ENCODE results near the gene KIF16B. TPM values are rescaled to one million over a fixed set of nuclear protein-coding genes. Genes with fewer than 3 reads are reported as not detected.

The KIF16B gene
- total RNA-seq, 2 experiments from 2014 or later = 8.8 to 8.9 TPM

DNA sequence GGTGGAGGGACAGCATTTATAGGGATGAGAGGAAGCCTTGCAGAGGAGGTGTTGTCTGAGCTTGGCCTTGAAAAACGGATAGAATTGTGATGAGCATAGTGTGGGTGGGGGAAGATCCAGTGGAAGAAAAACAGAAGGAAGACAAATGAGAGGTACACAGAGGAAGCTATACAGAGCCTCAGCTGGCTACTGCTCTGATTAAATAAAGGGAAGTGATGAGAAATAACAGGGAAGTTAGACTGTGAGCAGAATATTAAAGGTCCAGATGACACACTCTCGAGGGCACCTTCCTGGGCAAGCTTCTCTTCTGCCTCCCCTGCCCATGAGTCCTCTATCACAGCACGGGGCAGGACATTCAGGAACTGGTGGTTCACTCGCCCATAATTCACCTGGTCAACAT lies 182.3 kb downstream of the KIF16B start:
- Mint-ChIP-seq H3K36me3 (ENCODE audit: low read depth) (no peaks in the 10 kb centered on the region), H3K9me3 (no peaks in the 10 kb centered on the region), H3K27me3 (no peaks in the 10 kb centered on the region), H3K27ac (no peak overlapping the region), H3K4me1 (no peaks in the 10 kb centered on the region), H3K4me3 (no peak overlapping the region)
- ChIA-PET POLR2A (no interaction called here), CTCF (no interaction called here)
- DNase-seq = no peak

DNA sequence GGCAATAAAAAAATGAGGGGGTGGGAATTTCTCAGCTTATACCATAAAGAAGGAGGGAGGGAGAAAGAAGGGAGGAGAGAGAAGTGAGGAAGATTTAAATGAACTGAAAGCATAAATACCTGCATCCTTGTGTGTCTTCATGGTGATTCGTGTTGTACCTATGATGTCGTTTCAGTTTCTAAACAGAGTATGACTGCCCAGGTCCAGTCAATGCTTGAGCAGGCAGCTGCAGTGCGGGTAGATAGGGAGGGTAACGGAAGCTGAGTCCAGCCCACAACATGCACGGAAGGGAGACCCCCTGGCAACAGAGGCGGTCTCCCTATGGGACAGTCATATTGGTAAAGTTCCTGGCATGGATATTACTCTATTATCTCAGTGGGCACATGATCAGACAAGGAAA lies 184.5 kb downstream of the KIF16B start:
- H3K27ac Mint-ChIP-seq = no peak overlapping the region
- CTCF ChIA-PET = no interaction called here
- POLR2A ChIA-PET = no interaction called here
- no peaks in the 10 kb centered on the region for H3K9me3 Mint-ChIP-seq
- no peaks in the 10 kb centered on the region for H3K27me3 Mint-ChIP-seq
- no peak overlapping the region for H3K4me3 Mint-ChIP-seq
- DNase-seq = no peak
- H3K4me1 Mint-ChIP-seq = no peaks in the 10 kb centered on the region
- no peaks in the 10 kb centered on the region for H3K36me3 Mint-ChIP-seq (ENCODE audit: low read depth)

DNA sequence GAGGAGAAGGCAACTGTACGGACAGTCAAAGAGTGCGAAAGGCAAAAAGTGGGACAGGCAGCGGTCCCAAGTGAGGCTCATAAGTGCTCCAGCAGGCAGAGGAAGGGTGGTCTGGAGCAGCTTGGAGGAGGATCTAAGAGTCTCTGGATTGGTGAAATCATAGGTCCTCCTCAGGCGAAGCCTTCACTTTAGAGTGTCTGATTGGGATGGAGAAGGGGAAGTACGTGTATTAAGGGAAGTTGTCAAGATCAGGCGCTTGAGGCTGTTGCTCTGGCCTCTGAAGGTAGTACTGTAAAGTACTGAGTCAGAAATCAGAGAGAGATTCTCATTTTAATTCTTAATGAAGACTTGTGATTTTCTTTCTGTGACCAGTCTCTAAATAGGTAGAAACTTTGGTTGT lies 185.6 kb downstream of the KIF16B start:
- H3K4me1 Mint-ChIP-seq = no peaks in the 10 kb centered on the region
- CTCF ChIA-PET = no interaction called here

DNA sequence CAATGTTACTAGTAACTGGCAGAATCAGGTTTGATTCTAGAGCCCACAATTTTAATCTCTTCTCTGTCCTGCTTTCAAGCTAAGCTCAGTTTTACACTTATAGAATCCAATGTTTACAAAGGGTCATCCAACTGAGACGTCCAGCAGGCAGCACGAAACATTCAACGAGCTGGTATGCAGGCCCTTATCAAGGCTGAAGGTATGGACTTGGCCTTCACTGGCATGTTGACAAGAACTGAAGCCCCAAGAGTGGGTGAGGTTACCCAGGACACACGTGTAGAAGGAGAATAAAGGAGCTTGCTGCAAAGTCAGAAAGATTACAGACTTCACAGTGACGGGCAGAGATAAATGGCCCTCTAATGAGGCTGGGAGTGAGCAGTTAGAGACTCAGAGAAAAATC lies 187.4 kb downstream of the KIF16B start:
- H3K4me1 Mint-ChIP-seq = no peaks in the 10 kb centered on the region
- no peaks in the 10 kb centered on the region for H3K9me3 Mint-ChIP-seq
- ChIA-PET POLR2A (no interaction called here), CTCF (no interaction called here)
- H3K27me3 Mint-ChIP-seq = no peaks in the 10 kb centered on the region
- DNase-seq = no peak
- no peak overlapping the region for H3K4me3 Mint-ChIP-seq
- no peaks in the 10 kb centered on the region for H3K36me3 Mint-ChIP-seq (ENCODE audit: low read depth)
- no peak overlapping the region for H3K27ac Mint-ChIP-seq

More for the DNA sequence above, 185.6 kb downstream of the KIF16B start:
- no peaks in the 10 kb centered on the region for H3K9me3 Mint-ChIP-seq
- H3K27me3 Mint-ChIP-seq = no peaks in the 10 kb centered on the region
- POLR2A ChIA-PET = no interaction called here
- no peak for DNase-seq
- no peak overlapping the region for H3K4me3 Mint-ChIP-seq
- H3K27ac Mint-ChIP-seq = no peak overlapping the region
- H3K36me3 Mint-ChIP-seq (ENCODE audit: low read depth) = no peaks in the 10 kb centered on the region

DNA sequence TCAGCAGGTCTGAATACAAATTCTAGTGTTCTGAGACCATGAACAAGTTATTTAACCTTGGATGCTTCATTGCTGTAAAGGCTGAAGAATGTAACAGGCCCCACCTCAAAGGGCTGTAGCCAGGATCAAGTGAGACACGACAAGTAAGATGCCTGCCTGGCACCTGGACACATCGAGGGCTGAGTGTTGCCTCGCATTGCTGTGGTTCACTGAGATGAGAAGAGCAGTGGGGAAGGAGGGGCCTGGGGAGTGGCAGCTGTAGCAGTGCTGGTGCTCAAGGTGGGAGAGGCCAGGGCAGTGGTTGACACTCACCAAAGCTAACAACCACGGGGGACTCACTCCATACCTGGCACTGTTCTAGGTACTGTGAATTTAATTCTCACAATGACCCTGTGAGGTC lies 187.8 kb downstream of the KIF16B start:
- Mint-ChIP-seq H3K9me3 (no peaks in the 10 kb centered on the region), H3K27ac (no peak overlapping the region), H3K4me1 (no peaks in the 10 kb centered on the region), H3K27me3 (no peaks in the 10 kb centered on the region), H3K4me3 (no peak overlapping the region), H3K36me3 (ENCODE audit: low read depth) (no peaks in the 10 kb centered on the region)
- ChIA-PET CTCF (no interaction called here), POLR2A (no interaction called here)
- DNase-seq = no peak

DNA sequence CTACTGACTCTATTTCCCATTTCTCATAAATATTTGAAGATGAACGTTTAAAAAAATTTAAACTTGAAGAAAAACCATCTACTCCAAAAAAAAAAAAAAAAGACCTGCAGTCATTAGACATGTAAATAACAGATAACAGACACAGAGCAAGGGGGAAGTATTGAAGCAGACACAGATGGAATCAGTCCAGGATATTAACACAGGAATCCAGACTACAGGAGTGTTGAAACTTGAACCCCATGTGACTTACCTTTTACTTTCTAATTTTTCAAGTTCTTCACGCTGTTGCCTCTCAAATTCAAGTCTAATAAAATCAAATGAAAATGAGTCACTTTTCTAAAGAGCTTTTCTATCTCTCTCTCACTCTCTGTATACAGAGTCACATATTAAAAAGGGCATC lies 191.8 kb downstream of the KIF16B start:
- Mint-ChIP-seq H3K27ac (no peak overlapping the region), H3K9me3 (no peaks in the 10 kb centered on the region), H3K27me3 (no peaks in the 10 kb centered on the region), H3K4me1 (no peaks in the 10 kb centered on the region), H3K36me3 (ENCODE audit: low read depth) (peaks cover 5% of the 10 kb centered on the region), H3K4me3 (no peak overlapping the region)
- POLR2A ChIA-PET = no interaction called here
- DNase-seq = no peak
- CTCF ChIA-PET = no interaction called here

DNA sequence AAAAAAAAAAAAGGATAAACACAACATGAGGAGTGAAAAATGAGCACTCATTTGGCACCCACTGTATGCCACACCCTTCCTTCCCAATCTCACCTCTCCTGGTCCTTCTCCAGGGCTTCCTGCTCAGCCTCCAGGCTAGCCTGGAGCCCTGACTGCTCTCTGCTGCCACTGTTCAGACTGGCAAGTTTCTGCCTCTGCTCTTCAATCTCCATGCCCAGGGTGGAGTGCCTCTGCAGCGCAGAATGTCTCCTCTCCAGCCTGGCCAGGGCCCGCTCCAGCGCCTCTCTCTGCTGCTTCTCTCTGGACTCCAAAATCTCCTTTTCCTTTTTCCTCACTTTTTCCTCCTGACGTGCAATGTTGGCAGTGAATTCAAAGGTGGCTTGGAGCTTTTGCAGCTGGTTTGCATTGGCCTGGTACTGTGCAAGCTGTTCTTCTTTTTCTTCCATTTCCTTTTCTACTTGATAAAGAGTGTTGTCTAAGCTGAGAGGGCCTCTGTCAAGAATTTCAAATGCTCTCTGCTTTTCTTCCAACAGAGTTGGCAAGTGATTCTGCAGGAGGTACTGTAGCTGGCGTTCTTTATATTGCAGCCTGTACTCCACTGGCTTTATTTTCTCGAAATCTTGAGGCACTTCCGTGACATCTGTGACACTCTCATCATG lies 194.4 kb downstream of the KIF16B start:
- Mint-ChIP-seq H3K27me3 (no peaks in the 10 kb centered on the region), H3K4me3 (no peak overlapping the region), H3K27ac (no peak overlapping the region), H3K4me1 (no peaks in the 10 kb centered on the region), H3K36me3 (ENCODE audit: low read depth) (peaks cover 5% of the 10 kb centered on the region), H3K9me3 (no peaks in the 10 kb centered on the region)
- ChIA-PET POLR2A (no interaction called here), CTCF (no interaction called here)
- DNase-seq = no peak

DNA sequence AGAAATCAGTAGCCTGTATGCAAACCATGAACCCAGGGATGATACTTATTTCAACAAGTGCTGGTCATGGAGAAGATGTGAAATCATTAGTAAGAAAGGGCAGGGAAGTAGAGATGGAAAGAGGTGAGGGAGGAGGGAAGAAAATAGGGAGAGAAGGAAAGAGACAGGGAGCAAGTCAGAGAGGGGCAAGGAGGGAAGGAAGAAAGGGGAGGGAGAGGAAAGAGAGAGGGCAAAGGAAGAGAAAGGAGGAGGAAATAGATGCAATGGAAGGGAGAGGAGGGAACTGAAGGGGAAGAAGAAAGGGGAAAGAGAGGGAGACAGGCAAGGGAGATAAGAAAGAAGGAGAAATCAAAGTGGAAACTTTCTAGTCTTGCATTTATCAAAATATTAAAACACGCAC lies 195.1 kb downstream of the KIF16B start:
- H3K4me3 Mint-ChIP-seq = no peak overlapping the region
- DNase-seq = no peak
- no peak overlapping the region for H3K27ac Mint-ChIP-seq
- no peaks in the 10 kb centered on the region for H3K27me3 Mint-ChIP-seq
- ChIA-PET POLR2A (no interaction called here), CTCF (no interaction called here)
- no peaks in the 10 kb centered on the region for H3K4me1 Mint-ChIP-seq
- H3K9me3 Mint-ChIP-seq = no peaks in the 10 kb centered on the region
- H3K36me3 Mint-ChIP-seq (ENCODE audit: low read depth) = peaks cover 5% of the 10 kb centered on the region

DNA sequence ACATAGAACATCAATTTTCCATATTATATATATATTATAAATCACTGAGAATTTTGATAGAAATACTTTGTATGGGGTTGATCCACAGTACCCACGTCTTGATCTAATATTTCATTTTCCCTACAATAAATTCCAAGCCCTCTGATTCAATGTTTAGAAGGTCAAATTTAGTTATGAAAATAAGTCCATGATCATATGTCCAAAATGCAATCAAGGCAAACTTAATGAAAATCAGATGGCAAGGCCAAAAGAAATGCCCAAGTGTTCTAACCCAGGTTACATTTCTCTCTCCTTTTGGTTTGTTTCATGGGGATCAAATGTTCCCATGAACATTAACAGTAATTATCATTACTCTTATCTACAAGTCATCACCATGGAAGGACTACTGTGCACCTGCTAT lies 203.8 kb downstream of the KIF16B start:
- H3K27me3 Mint-ChIP-seq = no peaks in the 10 kb centered on the region
- H3K4me3 Mint-ChIP-seq = no peak overlapping the region
- CTCF ChIA-PET = no interaction called here

DNA sequence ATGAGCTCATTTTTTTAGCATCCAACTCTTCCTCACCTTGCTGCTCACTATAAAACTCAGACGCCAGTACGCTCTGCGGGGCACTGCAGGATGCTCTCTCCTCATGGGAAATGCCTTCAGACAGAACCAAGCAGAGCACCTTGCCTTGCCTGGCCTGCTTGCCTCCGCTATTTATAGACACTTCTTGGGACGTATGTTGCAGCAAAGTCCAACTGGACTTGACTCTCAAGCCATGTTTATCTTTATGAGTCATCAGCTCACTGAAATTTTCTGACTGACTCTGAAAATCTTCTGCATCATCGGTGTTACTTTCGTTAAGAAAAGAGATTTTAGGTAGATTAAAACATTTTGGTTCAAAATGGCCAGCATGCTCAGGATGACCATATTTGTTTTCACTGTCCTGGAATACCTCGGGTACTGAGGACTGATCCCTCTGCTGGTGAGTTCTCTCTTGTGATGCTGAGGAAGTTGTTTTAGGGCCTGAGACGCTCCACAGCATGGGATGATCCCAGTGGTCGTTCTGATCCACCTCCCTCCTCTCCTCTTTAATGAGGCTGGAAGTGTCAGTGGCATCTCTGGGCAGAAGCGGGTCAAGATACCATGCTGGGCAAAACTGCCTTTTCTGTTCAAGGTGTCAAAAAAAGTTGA lies 204.5 kb downstream of the KIF16B start:
- CTCF ChIA-PET = no interaction called here
- Mint-ChIP-seq H3K9me3 (no peaks in the 10 kb centered on the region), H3K36me3 (ENCODE audit: low read depth) (peaks cover 7% of the 10 kb centered on the region), H3K27ac (no peak overlapping the region), H3K4me3 (no peak overlapping the region), H3K27me3 (no peaks in the 10 kb centered on the region), H3K4me1 (no peaks in the 10 kb centered on the region)
- DNase-seq = no peak
- POLR2A ChIA-PET = no interaction called here

More for the DNA sequence above, 203.8 kb downstream of the KIF16B start:
- peaks cover 7% of the 10 kb centered on the region for H3K36me3 Mint-ChIP-seq (ENCODE audit: low read depth)
- DNase-seq = no peak
- H3K9me3 Mint-ChIP-seq = no peaks in the 10 kb centered on the region
- no peak overlapping the region for H3K27ac Mint-ChIP-seq
- POLR2A ChIA-PET = no interaction called here
- H3K4me1 Mint-ChIP-seq = no peaks in the 10 kb centered on the region

DNA sequence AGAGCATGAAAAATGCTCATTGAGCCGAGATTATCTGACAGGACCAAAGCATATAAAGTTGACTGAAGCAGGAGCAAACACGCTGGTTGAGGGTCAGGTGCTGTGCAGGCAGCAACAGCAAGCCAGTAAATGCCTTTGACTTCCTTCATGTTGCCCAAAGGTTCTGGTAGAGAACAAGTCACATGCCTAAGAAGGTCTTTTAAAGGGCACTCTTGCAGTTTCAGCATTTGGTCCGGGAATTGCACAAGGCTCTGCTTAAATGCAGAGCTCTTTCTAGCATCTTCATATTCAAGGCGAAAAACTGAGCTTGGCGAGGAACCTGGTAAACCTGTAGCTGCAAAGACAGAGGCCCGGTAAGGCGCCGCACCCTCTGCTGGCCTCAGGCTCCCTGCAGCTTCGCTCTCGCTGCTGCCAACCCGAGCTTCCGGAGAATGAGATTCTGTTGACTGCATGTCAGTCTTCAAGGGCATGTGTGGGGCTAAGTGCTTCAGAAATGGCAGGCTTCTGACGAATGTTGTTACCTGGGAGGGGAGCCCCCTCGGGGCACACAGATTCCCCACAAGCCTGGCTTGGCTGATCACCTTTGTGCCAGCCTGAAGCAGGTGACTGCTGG lies 205.2 kb downstream of the KIF16B start:
- H3K27me3 Mint-ChIP-seq = no peaks in the 10 kb centered on the region
- POLR2A ChIA-PET = no interaction called here
- H3K27ac Mint-ChIP-seq = no peak overlapping the region
- no peaks in the 10 kb centered on the region for H3K9me3 Mint-ChIP-seq
- CTCF ChIA-PET = no interaction called here
- no peak overlapping the region for H3K4me3 Mint-ChIP-seq
- DNase-seq = no peak
- H3K36me3 Mint-ChIP-seq (ENCODE audit: low read depth) = peaks cover 7% of the 10 kb centered on the region
- no peaks in the 10 kb centered on the region for H3K4me1 Mint-ChIP-seq

DNA sequence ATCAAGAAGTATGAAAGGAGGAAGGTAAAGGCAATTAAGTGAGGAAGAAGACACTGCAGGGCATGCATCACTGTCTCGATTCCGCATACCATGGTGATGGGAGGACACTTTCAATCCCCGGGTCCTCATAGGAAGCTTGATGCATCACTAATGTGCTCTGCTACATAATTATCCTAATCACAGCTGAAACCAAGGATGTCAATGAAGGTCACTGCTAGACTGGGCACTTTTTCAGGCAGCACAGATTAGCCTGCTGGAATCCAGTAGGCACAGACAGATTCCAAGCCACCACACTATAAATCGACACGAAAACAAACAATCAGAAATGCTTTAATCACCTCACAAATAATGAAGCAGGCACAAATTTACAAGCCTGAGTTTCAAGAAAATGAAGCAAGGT lies 206.7 kb downstream of the KIF16B start:
- no peak for DNase-seq
- no peak overlapping the region for H3K4me3 Mint-ChIP-seq
- H3K4me1 Mint-ChIP-seq = no peaks in the 10 kb centered on the region
- ChIA-PET CTCF (no interaction called here), POLR2A (no interaction called here)
- no peak overlapping the region for H3K27ac Mint-ChIP-seq
- no peaks in the 10 kb centered on the region for H3K27me3 Mint-ChIP-seq
- no peaks in the 10 kb centered on the region for H3K9me3 Mint-ChIP-seq
- peaks cover 7% of the 10 kb centered on the region for H3K36me3 Mint-ChIP-seq (ENCODE audit: low read depth)

DNA sequence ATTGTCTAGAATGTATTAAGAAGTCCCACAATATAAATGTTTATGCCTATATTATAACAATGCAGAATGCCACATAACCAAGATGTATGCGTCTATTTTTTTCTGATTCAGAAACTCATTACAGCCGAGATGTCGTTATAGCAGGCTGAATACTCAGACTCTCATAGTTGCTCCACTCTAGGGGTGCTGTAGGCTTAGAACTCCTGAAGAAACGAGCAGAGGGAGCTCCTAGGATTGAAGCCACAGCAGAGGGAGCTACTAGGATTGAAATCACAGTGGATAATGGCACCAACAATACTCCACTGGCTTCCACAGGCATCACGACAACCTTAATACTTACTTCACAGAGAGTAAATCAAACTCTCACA lies 208.9 kb downstream of the KIF16B start:
- POLR2A ChIA-PET = no interaction called here

More for the DNA sequence above, 208.9 kb downstream of the KIF16B start:
- Mint-ChIP-seq H3K4me3 (no peak overlapping the region), H3K4me1 (no peaks in the 10 kb centered on the region), H3K27me3 (no peaks in the 10 kb centered on the region), H3K36me3 (ENCODE audit: low read depth) (peaks cover 7% of the 10 kb centered on the region), H3K27ac (no peak overlapping the region), H3K9me3 (no peaks in the 10 kb centered on the region)
- CTCF ChIA-PET = no interaction called here
- no peak for DNase-seq

Measured in activated CD4-positive, alpha-beta memory T cell treated with anti-CD3 and anti-CD28 coated beads, Interleukin-2, amount 10 ng/mL, durations not matched to agents 7 days and 5 days (primary cell).